ENCODE data around the gene AOC2.
"Not testable (repeated sequence)": the region's sequence is repeated elsewhere in the genome, so short reads cannot be mapped to it uniquely, and the experiment has no call there.

AOC2 gene

GRCh38 chr17:42883802-42884558, 39.6 kb downstream of the AOC2 start:
- Mint-ChIP-seq H3K27me3 (peaks cover 25% of the 10 kb centered on the region), H3K9me3 (no peaks in the 10 kb centered on the region), H3K4me1 (no peaks in the 10 kb centered on the region), H3K4me3 (no peak overlapping the region), H3K36me3 (ENCODE audit: insufficient read depth) (no peaks in the 10 kb centered on the region), H3K27ac (ENCODE audit: low read depth) (no peak overlapping the region)
- DNase-seq (ENCODE audit: low spot score in 2 of 2) (no peak), ATAC-seq (replicated peaks; ENCODE audit: extremely low read depth, poor library complexity, severe bottlenecking) (no peak)

GRCh38 chr17:42885806-42886205, 41.4 kb downstream of the AOC2 start:
- peaks cover 23% of the 10 kb centered on the region for H3K27me3 Mint-ChIP-seq
- not testable (repeated sequence) for H3K36me3 Mint-ChIP-seq (ENCODE audit: insufficient read depth); ATAC-seq (replicated peaks; ENCODE audit: extremely low read depth, poor library complexity, severe bottlenecking); H3K9me3 Mint-ChIP-seq; H3K4me1 Mint-ChIP-seq; DNase-seq (ENCODE audit: low spot score in 2 of 2); H3K4me3 Mint-ChIP-seq; H3K27ac Mint-ChIP-seq (ENCODE audit: low read depth)

- no peak overlapping the region for H3K27ac Mint-ChIP-seq (ENCODE audit: low read depth)
Measured at GRCh38 chr17:42886283-42887176, 42.1 kb downstream of the AOC2 start.

GRCh38 chr17:42889809-42890208, 45.4 kb downstream of the AOC2 start:
- H3K9me3 Mint-ChIP-seq, result no peaks in the 10 kb centered on the region
- ATAC-seq (replicated peaks; ENCODE audit: extremely low read depth, poor library complexity, severe bottlenecking) (no peak), DNase-seq (ENCODE audit: low spot score in 2 of 2) (no peak)
- no peaks in the 10 kb centered on the region for H3K36me3 Mint-ChIP-seq (ENCODE audit: insufficient read depth)
- H3K27me3 Mint-ChIP-seq, result peaks cover 37% of the 10 kb centered on the region
- H3K27ac Mint-ChIP-seq (ENCODE audit: low read depth), result no peak overlapping the region
- no peaks in the 10 kb centered on the region for H3K4me1 Mint-ChIP-seq
- no peak overlapping the region for H3K4me3 Mint-ChIP-seq

More at GRCh38 chr17:42886283-42887176, 42.1 kb downstream of the AOC2 start:
- Mint-ChIP-seq H3K9me3 (no peaks in the 10 kb centered on the region), H3K27me3 (peaks cover 23% of the 10 kb centered on the region), H3K4me3 (no peak overlapping the region), H3K36me3 (ENCODE audit: insufficient read depth) (no peaks in the 10 kb centered on the region), H3K4me1 (no peaks in the 10 kb centered on the region)
- DNase-seq (ENCODE audit: low spot score in 2 of 2), result no peak
- no peak for ATAC-seq (replicated peaks; ENCODE audit: extremely low read depth, poor library complexity, severe bottlenecking)

- Mint-ChIP-seq H3K4me3 (no peak overlapping the region), H3K4me1 (no peaks in the 10 kb centered on the region), H3K36me3 (ENCODE audit: insufficient read depth) (peaks cover 1% of the 10 kb centered on the region), H3K27me3 (peaks cover 34% of the 10 kb centered on the region), H3K9me3 (no peaks in the 10 kb centered on the region), H3K27ac (ENCODE audit: low read depth) (no peak overlapping the region)
- DNase-seq (ENCODE audit: low spot score in 2 of 2) (no peak), ATAC-seq (replicated peaks; ENCODE audit: extremely low read depth, poor library complexity, severe bottlenecking) (no peak)
Measured at GRCh38 chr17:42891539-42892152, 47.3 kb downstream of the AOC2 start.

- DNase-seq (ENCODE audit: low spot score in 2 of 2), result no peak
Measured at GRCh38 chr17:42893359-42893758, 49.0 kb downstream of the AOC2 start.

GRCh38 chr17:42894283-42895184, 50.2 kb downstream of the AOC2 start:
- H3K27ac Mint-ChIP-seq (ENCODE audit: low read depth), result no peak overlapping the region
- DNase-seq (ENCODE audit: low spot score in 2 of 2), result no peak

More at GRCh38 chr17:42893359-42893758, 49.0 kb downstream of the AOC2 start:
- ATAC-seq (replicated peaks; ENCODE audit: extremely low read depth, poor library complexity, severe bottlenecking), result no peak
- Mint-ChIP-seq H3K27ac (ENCODE audit: low read depth) (no peak overlapping the region), H3K4me1 (no peaks in the 10 kb centered on the region), H3K4me3 (no peak overlapping the region), H3K36me3 (ENCODE audit: insufficient read depth) (peaks cover 1% of the 10 kb centered on the region), H3K27me3 (peaks cover 34% of the 10 kb centered on the region), H3K9me3 (no peaks in the 10 kb centered on the region)

GRCh38 chr17:42895185-42895555, 50.8 kb downstream of the AOC2 start:
- no peak for DNase-seq (ENCODE audit: low spot score in 2 of 2)
- Mint-ChIP-seq H3K4me1 (no peaks in the 10 kb centered on the region), H3K9me3 (no peaks in the 10 kb centered on the region), H3K27ac (ENCODE audit: low read depth) (no peak overlapping the region), H3K4me3 (no peak overlapping the region), H3K36me3 (ENCODE audit: insufficient read depth) (peaks cover 1% of the 10 kb centered on the region), H3K27me3 (peaks cover 35% of the 10 kb centered on the region)
- ATAC-seq (replicated peaks; ENCODE audit: extremely low read depth, poor library complexity, severe bottlenecking), result no peak

More at GRCh38 chr17:42894283-42895184, 50.2 kb downstream of the AOC2 start:
- Mint-ChIP-seq H3K27me3 (peaks cover 37% of the 10 kb centered on the region), H3K9me3 (no peaks in the 10 kb centered on the region), H3K4me3 (no peak overlapping the region), H3K4me1 (no peaks in the 10 kb centered on the region), H3K36me3 (ENCODE audit: insufficient read depth) (peaks cover 1% of the 10 kb centered on the region)
- ATAC-seq (replicated peaks; ENCODE audit: extremely low read depth, poor library complexity, severe bottlenecking), result no peak

- Mint-ChIP-seq H3K27ac (ENCODE audit: low read depth) (no peak overlapping the region), H3K9me3 (no peaks in the 10 kb centered on the region), H3K27me3 (peaks cover 59% of the 10 kb centered on the region), H3K4me3 (no peak overlapping the region), H3K4me1 (no peaks in the 10 kb centered on the region), H3K36me3 (ENCODE audit: insufficient read depth) (peaks cover 1% of the 10 kb centered on the region)
- no peak for DNase-seq (ENCODE audit: low spot score in 2 of 2)
- ATAC-seq (replicated peaks; ENCODE audit: extremely low read depth, poor library complexity, severe bottlenecking), result no peak
Measured at GRCh38 chr17:42898147-42898811, 53.9 kb downstream of the AOC2 start.

GRCh38 chr17:42899981-42900380, 55.6 kb downstream of the AOC2 start:
- H3K27ac Mint-ChIP-seq (ENCODE audit: low read depth); H3K4me1 Mint-ChIP-seq; H3K4me3 Mint-ChIP-seq; DNase-seq (ENCODE audit: low spot score in 2 of 2); H3K36me3 Mint-ChIP-seq (ENCODE audit: insufficient read depth); ATAC-seq (replicated peaks; ENCODE audit: extremely low read depth, poor library complexity, severe bottlenecking); H3K9me3 Mint-ChIP-seq: not testable (repeated sequence)
- H3K27me3 Mint-ChIP-seq, result peaks cover 45% of the 10 kb centered on the region
